ENCODE results near the gene DNAH12. TPM values are rescaled to one million over a fixed set of nuclear protein-coding genes. Genes with fewer than 3 reads are reported as not detected.

DNAH12 gene
- total RNA-seq, 4 donors from 2014 or later: 0.02 to 0.04 TPM; not detected in 2

DNA sequence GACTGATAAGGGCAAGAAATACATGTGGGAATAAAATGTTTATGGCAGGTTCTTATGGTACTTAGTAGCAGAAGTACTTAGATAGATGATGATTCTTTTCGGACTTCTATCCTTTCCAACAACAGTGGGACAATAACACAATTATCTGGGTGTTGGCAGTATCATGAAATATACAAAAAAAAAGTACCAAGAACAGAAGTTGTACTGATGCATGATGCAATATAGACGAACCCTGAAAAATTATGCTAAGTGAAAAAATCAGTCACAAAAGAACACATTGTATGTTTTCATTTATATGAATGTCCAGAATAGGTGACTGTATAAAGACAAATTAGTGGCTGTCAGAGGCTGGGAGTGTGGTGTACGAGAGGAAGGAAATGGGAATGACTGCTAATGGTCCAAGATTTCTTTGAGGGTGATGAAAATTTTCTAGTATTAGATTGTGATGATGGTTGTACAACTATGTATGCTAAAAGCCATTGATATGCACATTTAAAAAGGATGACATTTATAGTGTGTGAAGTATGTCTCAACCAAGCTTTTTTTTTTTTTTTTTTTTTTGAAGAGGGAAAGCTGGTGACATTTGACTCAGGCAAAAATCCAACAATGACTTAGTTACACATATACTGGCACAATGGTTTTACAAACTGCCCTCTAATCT lies 32.0 kb upstream of the DNAH12 start:
- in situ Hi-C loops (cut with MboI; ENCODE audit: low sequenced_read_pairs in 4 of 4) (no loop called here), intact Hi-C loops (cut with DNase I; ENCODE audit: low total_unique reads) (no loop called here)
- ATAC-seq: no peak
- H3K9me3 ChIP-seq: no peaks in the 10 kb centered on the region
- no peak overlapping the region for H3K4me3 ChIP-seq
- TF ChIP-seq, protein P1, sequence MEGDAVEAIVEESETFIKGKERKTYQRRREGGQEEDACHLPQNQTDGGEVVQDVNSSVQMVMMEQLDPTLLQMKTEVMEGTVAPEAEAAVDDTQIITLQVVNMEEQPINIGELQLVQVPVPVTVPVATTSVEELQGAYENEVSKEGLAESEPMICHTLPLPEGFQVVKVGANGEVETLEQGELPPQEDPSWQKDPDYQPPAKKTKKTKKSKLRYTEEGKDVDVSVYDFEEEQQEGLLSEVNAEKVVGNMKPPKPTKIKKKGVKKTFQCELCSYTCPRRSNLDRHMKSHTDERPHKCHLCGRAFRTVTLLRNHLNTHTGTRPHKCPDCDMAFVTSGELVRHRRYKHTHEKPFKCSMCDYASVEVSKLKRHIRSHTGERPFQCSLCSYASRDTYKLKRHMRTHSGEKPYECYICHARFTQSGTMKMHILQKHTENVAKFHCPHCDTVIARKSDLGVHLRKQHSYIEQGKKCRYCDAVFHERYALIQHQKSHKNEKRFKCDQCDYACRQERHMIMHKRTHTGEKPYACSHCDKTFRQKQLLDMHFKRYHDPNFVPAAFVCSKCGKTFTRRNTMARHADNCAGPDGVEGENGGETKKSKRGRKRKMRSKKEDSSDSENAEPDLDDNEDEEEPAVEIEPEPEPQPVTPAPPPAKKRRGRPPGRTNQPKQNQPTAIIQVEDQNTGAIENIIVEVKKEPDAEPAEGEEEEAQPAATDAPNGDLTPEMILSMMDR (IDR thresholded peaks at IDR 0.05 in 4 of 5, conservative IDR thresholded peaks at IDR 0.05 in 1 of 5): no peak
- TF ChIP-seq POLR2A (IDR thresholded peaks at IDR 0.05): no peak
- peaks cover 0 to 61% of the 10 kb centered on the region in 2 donors for H3K36me3 ChIP-seq
- peaks cover 8 to 11% of the 10 kb centered on the region in 2 donors for H3K4me1 ChIP-seq
- no peaks in the 10 kb centered on the region for H3K27me3 ChIP-seq
- peak overlapping the region in 1 of 4 donors; percentile 27 for H3K27ac ChIP-seq
- no peak for DNase-seq

DNA sequence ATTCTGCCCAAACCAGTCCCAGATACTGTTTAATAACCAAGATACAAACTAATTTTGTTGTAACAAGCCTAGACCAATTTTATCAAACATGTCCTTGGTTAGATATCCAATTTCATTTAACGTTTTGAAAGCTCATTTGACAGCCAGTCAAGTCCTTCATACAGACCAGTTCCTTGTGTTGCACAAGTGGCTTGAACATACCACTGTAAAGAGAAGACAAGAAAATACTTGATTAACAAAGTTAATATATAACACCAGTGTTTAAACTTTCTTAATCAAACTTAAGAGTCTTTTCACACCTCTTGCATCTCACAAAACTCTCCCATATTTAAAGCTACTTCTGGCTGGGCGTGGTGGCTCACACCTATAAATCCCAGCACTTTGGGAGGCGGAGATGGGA lies 28.0 kb upstream of the DNAH12 start:
- H3K9me3 ChIP-seq: no peaks in the 10 kb centered on the region
- no peak overlapping the region for H3K27ac ChIP-seq
- H3K27me3 ChIP-seq: no peaks in the 10 kb centered on the region
- H3K36me3 ChIP-seq: peaks cover 0 to 52% of the 10 kb centered on the region in 2 donors
- intact Hi-C loops (cut with DNase I; ENCODE audit: low total_unique reads) (no loop called here), in situ Hi-C loops (cut with MboI; ENCODE audit: low sequenced_read_pairs in 4 of 4) (loop anchor here in 2 of 4 donors (25.0 kb wide), 1 partner anchor 335 kb away; the partner anchor contains the start of gene APPL1 (in 2 of the 2))
- no peak for ATAC-seq
- DNase-seq: no peak
- H3K4me1 ChIP-seq: peaks cover 8 to 9% of the 10 kb centered on the region in 2 donors
- TF ChIP-seq, protein P1 (IDR thresholded peaks at IDR 0.05 in 4 of 5, conservative IDR thresholded peaks at IDR 0.05 in 1 of 5): no peak
- TF ChIP-seq POLR2A (IDR thresholded peaks at IDR 0.05): no peak
- no peak overlapping the region for H3K4me3 ChIP-seq

DNA sequence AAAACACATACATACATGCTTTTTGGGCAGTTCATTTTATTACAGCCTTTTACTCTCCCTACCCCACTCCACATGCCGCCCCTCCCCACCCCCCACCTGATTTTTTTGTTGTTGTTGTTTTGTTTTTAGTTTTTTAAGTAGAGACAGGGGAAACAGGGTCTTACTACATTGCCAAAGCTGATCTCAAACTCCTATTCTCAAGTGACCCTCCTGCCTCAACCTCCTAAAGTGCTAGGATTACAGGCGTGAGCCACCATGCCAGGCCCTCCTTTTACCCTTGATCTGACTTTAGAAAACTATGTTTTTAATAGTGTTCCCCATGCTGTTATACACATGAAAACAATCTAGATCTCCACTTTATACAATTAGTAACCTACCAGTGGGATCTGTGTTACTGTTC lies 26.7 kb upstream of the DNAH12 start:
- Histone ChIP-seq H3K27me3 (no peaks in the 10 kb centered on the region), H3K27ac (no peak overlapping the region), H3K9me3 (no peaks in the 10 kb centered on the region), H3K4me1 (no peaks in the 10 kb centered on the region), H3K4me3 (no peak overlapping the region), H3K36me3 (peaks cover 0 to 52% of the 10 kb centered on the region in 2 donors)
- in situ Hi-C loops (cut with MboI; ENCODE audit: low sequenced_read_pairs in 4 of 4): loop anchor here in 2 of 4 donors (25.0 kb wide), 1 partner anchor 334 kb away; the partner anchor contains the start of gene APPL1 (in 2 of the 2)
- ATAC-seq (no peak), DNase-seq (no peak)
- intact Hi-C loops (cut with DNase I; ENCODE audit: low total_unique reads): no loop called here
- TF ChIP-seq POLR2A (IDR thresholded peaks at IDR 0.05): no peak
- TF ChIP-seq, protein P1 (IDR thresholded peaks at IDR 0.05 in 4 of 5, conservative IDR thresholded peaks at IDR 0.05 in 1 of 5): no peak

- TF ChIP-seq POLR2A (IDR thresholded peaks at IDR 0.05): no peak
- TF ChIP-seq, protein P1 (IDR thresholded peaks at IDR 0.05 in 4 of 5, conservative IDR thresholded peaks at IDR 0.05 in 1 of 5): no peak
- in situ Hi-C loops (cut with MboI; ENCODE audit: low sequenced_read_pairs in 4 of 4): loop anchor here in 2 of 4 donors (25.0 kb wide), 1 partner anchor 333 kb away; the partner anchor contains the start of gene APPL1 (in 2 of the 2)
- H3K36me3 ChIP-seq: peaks cover 0 to 43% of the 10 kb centered on the region in 2 donors
- intact Hi-C loops (cut with DNase I; ENCODE audit: low total_unique reads): no loop called here
- ATAC-seq: no peak
- no peak overlapping the region for H3K4me3 ChIP-seq
- no peaks in the 10 kb centered on the region for H3K4me1 ChIP-seq
- no peak overlapping the region for H3K27ac ChIP-seq
- no peaks in the 10 kb centered on the region for H3K9me3 ChIP-seq
- no peaks in the 10 kb centered on the region for H3K27me3 ChIP-seq
- no peak for DNase-seq
These were observed 25.8 kb upstream of the DNAH12 start for GRCh38 chr3:57569859-57570450.
